ENCODE data around the gene AXIN1.

AXIN1 gene

DNA sequence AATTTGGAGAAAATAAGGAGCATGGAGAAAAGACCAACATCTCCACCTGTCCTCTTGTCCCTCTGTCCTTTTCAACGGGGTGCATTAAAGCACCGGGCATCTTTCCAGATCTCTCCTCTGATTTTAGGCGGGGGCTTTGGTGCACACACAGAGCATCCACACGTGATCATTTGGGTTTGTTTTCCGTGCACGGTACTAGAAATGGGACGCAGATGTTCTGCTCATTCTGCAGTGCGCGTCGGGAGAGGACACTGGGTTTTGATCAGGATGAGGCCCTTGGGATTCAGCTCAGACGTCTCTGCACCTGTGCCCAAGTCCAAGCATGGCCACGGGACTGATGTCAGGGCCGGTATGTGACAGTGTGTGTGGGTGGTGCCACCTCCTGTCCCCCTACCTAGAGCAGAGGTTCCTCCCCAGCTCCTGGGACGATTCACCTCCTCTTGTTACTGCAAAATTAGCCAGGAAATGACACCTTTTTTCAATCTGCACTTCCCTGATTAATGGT lies 37.7 kb downstream of the AXIN1 start:
- Histone ChIP-seq H3K36me3 (ENCODE audit: insufficient read depth, low read length) (peaks cover 32% of the 10 kb centered on the region), H3K4me3 (ENCODE audit: low read length) (no peak overlapping the region), H3K9me3 (ENCODE audit: low read length) (no peaks in the 10 kb centered on the region), H3K27me3 (ENCODE audit: insufficient read depth, low read length) (no peaks in the 10 kb centered on the region), H2AFZ (ENCODE audit: low read depth, low read length) (no peak overlapping the region), H3K4me1 (ENCODE audit: insufficient read depth, low read length) (no peaks in the 10 kb centered on the region)

GRCh38 chr16:314351-314750 lies 38.2 kb downstream of the AXIN1 start:
- Histone ChIP-seq H3K9me3 (ENCODE audit: low read length) (no peaks in the 10 kb centered on the region), H3K27me3 (ENCODE audit: insufficient read depth, low read length) (no peaks in the 10 kb centered on the region), H3K36me3 (ENCODE audit: insufficient read depth, low read length) (peaks cover 36% of the 10 kb centered on the region), H3K4me1 (ENCODE audit: insufficient read depth, low read length) (no peaks in the 10 kb centered on the region), H3K4me3 (ENCODE audit: low read length) (no peak overlapping the region), H2AFZ (ENCODE audit: low read depth, low read length) (no peak overlapping the region)

GRCh38 chr16:311725-312124 lies 40.8 kb downstream of the AXIN1 start:
- H3K9me3 ChIP-seq (ENCODE audit: low read length): no peaks in the 10 kb centered on the region
- no peaks in the 10 kb centered on the region for H3K4me1 ChIP-seq (ENCODE audit: insufficient read depth, low read length)
- H3K27me3 ChIP-seq (ENCODE audit: insufficient read depth, low read length): no peaks in the 10 kb centered on the region
- peaks cover 49% of the 10 kb centered on the region for H3K36me3 ChIP-seq (ENCODE audit: insufficient read depth, low read length)
- no peak overlapping the region for H2AFZ ChIP-seq (ENCODE audit: low read depth, low read length)
- no peak overlapping the region for H3K4me3 ChIP-seq (ENCODE audit: low read length)

- Histone ChIP-seq H3K4me3 (ENCODE audit: low read length) (no peak overlapping the region), H3K9me3 (ENCODE audit: low read length) (no peaks in the 10 kb centered on the region), H3K4me1 (ENCODE audit: insufficient read depth, low read length) (no peaks in the 10 kb centered on the region), H2AFZ (ENCODE audit: low read depth, low read length) (no peak overlapping the region), H3K36me3 (ENCODE audit: insufficient read depth, low read length) (peaks cover 55% of the 10 kb centered on the region), H3K27me3 (ENCODE audit: insufficient read depth, low read length) (no peaks in the 10 kb centered on the region)
These were observed 43.0 kb downstream of the AXIN1 start for GRCh38 chr16:309476-309875.

- H3K27me3 ChIP-seq (ENCODE audit: insufficient read depth, low read length): no peaks in the 10 kb centered on the region
- H3K36me3 ChIP-seq (ENCODE audit: insufficient read depth, low read length): peaks cover 48% of the 10 kb centered on the region
- no peak overlapping the region for H3K4me3 ChIP-seq (ENCODE audit: low read length)
- no peaks in the 10 kb centered on the region for H3K9me3 ChIP-seq (ENCODE audit: low read length)
- no peaks in the 10 kb centered on the region for H3K4me1 ChIP-seq (ENCODE audit: insufficient read depth, low read length)
- H2AFZ ChIP-seq (ENCODE audit: low read depth, low read length): no peak overlapping the region
These were observed 44.7 kb downstream of the AXIN1 start for GRCh38 chr16:307691-308312.

- Histone ChIP-seq H3K9me3 (ENCODE audit: low read length) (no peaks in the 10 kb centered on the region), H3K4me1 (ENCODE audit: insufficient read depth, low read length) (no peaks in the 10 kb centered on the region), H3K36me3 (ENCODE audit: insufficient read depth, low read length) (peaks cover 46% of the 10 kb centered on the region), H3K27me3 (ENCODE audit: insufficient read depth, low read length) (no peaks in the 10 kb centered on the region), H2AFZ (ENCODE audit: low read depth, low read length) (no peak overlapping the region), H3K4me3 (ENCODE audit: low read length) (no peak overlapping the region)
These were observed 45.6 kb downstream of the AXIN1 start for GRCh38 chr16:306911-307370.

GRCh38 chr16:305916-306626 lies 46.5 kb downstream of the AXIN1 start:
- Histone ChIP-seq H2AFZ (ENCODE audit: low read depth, low read length) (no peak overlapping the region), H3K36me3 (ENCODE audit: insufficient read depth, low read length) (peaks cover 43% of the 10 kb centered on the region), H3K4me1 (ENCODE audit: insufficient read depth, low read length) (no peaks in the 10 kb centered on the region), H3K9me3 (ENCODE audit: low read length) (no peaks in the 10 kb centered on the region), H3K4me3 (ENCODE audit: low read length) (no peak overlapping the region), H3K27me3 (ENCODE audit: insufficient read depth, low read length) (no peaks in the 10 kb centered on the region)

- Histone ChIP-seq H3K36me3 (ENCODE audit: insufficient read depth, low read length) (peaks cover 39% of the 10 kb centered on the region), H3K9me3 (ENCODE audit: low read length) (no peaks in the 10 kb centered on the region), H2AFZ (ENCODE audit: low read depth, low read length) (no peak overlapping the region), H3K27me3 (ENCODE audit: insufficient read depth, low read length) (no peaks in the 10 kb centered on the region), H3K4me3 (ENCODE audit: low read length) (no peak overlapping the region), H3K4me1 (ENCODE audit: insufficient read depth, low read length) (no peaks in the 10 kb centered on the region)
These were observed 48.6 kb downstream of the AXIN1 start for GRCh38 chr16:303760-304505.

DNA sequence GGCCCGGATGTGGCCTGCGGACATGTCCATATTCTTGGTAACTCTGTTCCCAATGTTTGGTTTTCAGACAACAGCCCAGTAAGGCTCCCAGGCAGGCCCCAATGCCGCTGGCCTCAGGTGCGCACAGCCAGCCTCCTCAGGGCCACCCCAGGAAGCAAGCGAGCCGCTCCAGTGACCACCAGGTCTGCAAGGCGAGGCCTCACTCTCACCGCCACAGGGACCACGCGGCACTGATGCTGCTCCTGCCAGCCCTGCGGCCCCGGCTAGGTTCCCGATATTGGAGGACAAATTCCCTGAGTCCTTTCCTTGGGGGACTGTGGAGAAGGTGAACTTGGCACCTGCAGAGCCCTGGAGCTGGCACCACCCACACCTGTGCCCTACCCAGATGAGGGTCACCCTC lies 50.6 kb downstream of the AXIN1 start:
- Histone ChIP-seq H3K4me3 (ENCODE audit: low read length) (no peak overlapping the region), H3K9me3 (ENCODE audit: low read length) (no peaks in the 10 kb centered on the region), H3K4me1 (ENCODE audit: insufficient read depth, low read length) (no peaks in the 10 kb centered on the region), H2AFZ (ENCODE audit: low read depth, low read length) (no peak overlapping the region), H3K36me3 (ENCODE audit: insufficient read depth, low read length) (peaks cover 35% of the 10 kb centered on the region), H3K27me3 (ENCODE audit: insufficient read depth, low read length) (no peaks in the 10 kb centered on the region)

GRCh38 chr16:301235-301634 lies 51.3 kb downstream of the AXIN1 start:
- H3K4me3 ChIP-seq (ENCODE audit: low read length): no peak overlapping the region
- no peaks in the 10 kb centered on the region for H3K27me3 ChIP-seq (ENCODE audit: insufficient read depth, low read length)
- peaks cover 34% of the 10 kb centered on the region for H3K36me3 ChIP-seq (ENCODE audit: insufficient read depth, low read length)

DNA sequence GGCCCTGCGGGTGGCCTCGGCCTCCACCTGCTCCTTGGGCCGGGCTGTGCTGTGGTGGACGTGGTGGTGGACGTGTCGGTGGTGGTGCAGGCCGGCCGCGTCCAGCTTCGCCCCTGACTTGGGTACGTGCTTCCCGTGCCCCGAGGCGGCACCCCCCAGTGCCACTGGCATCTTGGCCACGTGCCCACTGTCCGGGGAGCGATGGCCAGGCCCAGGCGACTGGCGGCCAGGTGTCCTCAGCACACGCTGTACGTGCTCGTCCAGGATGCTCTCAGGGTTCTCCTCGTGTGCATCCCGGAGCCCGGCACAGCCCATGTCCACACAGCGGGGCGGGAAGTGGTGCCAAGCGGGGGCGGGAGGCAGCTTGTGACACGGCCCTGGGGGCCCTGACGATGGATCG lies 54.7 kb downstream of the AXIN1 start:
- no peak overlapping the region for H2AFZ ChIP-seq (ENCODE audit: low read depth, low read length)
- no peak overlapping the region for H3K4me3 ChIP-seq (ENCODE audit: low read length)
- no peaks in the 10 kb centered on the region for H3K9me3 ChIP-seq (ENCODE audit: low read length)
- no peaks in the 10 kb centered on the region for H3K4me1 ChIP-seq (ENCODE audit: insufficient read depth, low read length)
- H3K36me3 ChIP-seq (ENCODE audit: insufficient read depth, low read length): peaks cover 33% of the 10 kb centered on the region
- no peaks in the 10 kb centered on the region for H3K27me3 ChIP-seq (ENCODE audit: insufficient read depth, low read length)

More at GRCh38 chr16:301235-301634, 51.3 kb downstream of the AXIN1 start:
- no peaks in the 10 kb centered on the region for H3K4me1 ChIP-seq (ENCODE audit: insufficient read depth, low read length)
- H2AFZ ChIP-seq (ENCODE audit: low read depth, low read length): no peak overlapping the region
- H3K9me3 ChIP-seq (ENCODE audit: low read length): no peaks in the 10 kb centered on the region

- H2AFZ ChIP-seq (ENCODE audit: low read depth, low read length): no peak overlapping the region
- no peak overlapping the region for H3K4me3 ChIP-seq (ENCODE audit: low read length)
- peaks cover 35% of the 10 kb centered on the region for H3K36me3 ChIP-seq (ENCODE audit: insufficient read depth, low read length)
- no peaks in the 10 kb centered on the region for H3K4me1 ChIP-seq (ENCODE audit: insufficient read depth, low read length)
- H3K27me3 ChIP-seq (ENCODE audit: insufficient read depth, low read length): no peaks in the 10 kb centered on the region
- no peaks in the 10 kb centered on the region for H3K9me3 ChIP-seq (ENCODE audit: low read length)
These were observed 55.6 kb downstream of the AXIN1 start for GRCh38 chr16:296806-297510.

DNA sequence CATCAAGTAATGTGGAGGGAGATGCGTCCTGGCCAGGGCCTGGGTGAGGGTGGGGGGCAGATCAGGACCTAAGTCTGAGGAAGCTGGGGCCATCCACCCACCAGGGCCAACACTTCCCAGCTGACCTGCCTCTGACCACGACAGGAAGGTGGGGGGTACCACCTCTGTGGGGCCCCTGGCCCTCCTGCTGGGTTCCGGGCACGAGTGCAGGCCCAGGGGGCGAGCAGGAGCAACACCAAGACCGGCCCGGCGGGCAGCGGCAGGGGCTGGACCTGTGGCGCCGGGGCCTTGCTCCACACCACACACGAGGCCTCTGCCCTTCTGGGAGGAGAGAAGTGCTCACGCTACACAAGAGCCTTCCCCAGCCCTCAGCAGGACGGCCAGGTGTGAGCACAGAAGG lies 56.2 kb downstream of the AXIN1 start:
- Histone ChIP-seq H3K9me3 (ENCODE audit: low read length) (no peaks in the 10 kb centered on the region), H3K36me3 (ENCODE audit: insufficient read depth, low read length) (peaks cover 40% of the 10 kb centered on the region), H3K4me1 (ENCODE audit: insufficient read depth, low read length) (no peaks in the 10 kb centered on the region), H3K4me3 (ENCODE audit: low read length) (no peak overlapping the region), H3K27me3 (ENCODE audit: insufficient read depth, low read length) (no peaks in the 10 kb centered on the region), H2AFZ (ENCODE audit: low read depth, low read length) (no peak overlapping the region)

Measured in neuron (in vitro differentiated cells).